Activated CD4-positive, CD25-positive, alpha-beta regulatory T cell treated with anti-CD3 and anti-CD28 coated beads, Interleukin-2, amount 50 U/mL, for 24 hours (primary cell): ENCODE results near the gene DHRS2.
A peak's percentile ranks its signal among the peaks of the same experiment; 100 is the strongest.
"Not testable (repeated sequence)": the region's sequence is repeated elsewhere in the genome, so short reads cannot be mapped to it uniquely, and the experiment has no call there.

Source experiments
- ATAC-seq, 2 donors: fragments of 150-1000 bp; cut with Tn5 transposase; one replicate each; pipeline ENCODE4 v1.10.0; 2021; ENCODE audit warnings: mild to moderate bottlenecking in 1 of 2, moderate library complexity in 1 of 2

DHRS2 gene, protein sequence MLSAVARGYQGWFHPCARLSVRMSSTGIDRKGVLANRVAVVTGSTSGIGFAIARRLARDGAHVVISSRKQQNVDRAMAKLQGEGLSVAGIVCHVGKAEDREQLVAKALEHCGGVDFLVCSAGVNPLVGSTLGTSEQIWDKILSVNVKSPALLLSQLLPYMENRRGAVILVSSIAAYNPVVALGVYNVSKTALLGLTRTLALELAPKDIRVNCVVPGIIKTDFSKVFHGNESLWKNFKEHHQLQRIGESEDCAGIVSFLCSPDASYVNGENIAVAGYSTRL

DNA sequence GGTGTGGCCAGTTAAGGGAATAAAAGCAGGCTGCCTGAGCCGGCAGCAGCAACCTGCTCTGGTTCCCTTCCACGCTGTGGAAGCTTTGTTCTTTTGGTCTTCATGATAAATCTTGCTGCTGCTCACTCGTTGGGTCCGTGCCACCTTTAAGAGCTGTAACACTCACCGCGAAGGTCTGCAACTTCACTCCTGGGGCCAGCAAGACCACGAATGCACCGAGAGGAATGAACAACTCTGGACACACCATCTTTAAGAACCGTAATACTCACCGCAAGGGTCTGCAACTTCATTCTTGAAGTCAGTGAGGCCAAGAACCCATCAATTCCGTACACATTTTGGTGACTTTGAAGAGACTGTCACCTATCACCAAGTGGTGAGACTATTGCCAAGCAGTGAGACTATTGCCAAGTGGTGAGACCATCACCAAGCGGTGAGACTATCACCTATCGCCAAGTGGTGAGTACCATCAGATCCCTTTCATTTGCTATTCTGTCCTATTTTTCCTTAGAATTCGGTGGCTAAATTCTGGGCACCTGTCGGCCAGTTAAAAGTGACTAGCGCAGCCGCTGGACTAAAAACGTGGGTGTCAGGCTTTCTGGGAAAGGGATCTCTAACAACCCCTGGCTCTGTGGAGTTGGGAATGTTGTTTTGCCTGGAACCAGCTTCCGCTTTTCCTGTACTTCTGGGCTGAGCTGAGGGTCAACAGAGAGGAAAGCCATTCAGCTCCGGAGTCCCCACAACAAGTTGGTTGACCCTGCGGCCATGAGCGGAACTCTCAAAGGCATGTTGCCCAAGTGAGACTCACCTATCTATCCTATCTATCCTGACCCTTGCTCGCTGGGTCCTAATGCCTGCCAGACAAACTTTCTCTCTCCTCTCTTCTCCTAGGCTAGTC, at the start of gene DHRS2:
TSS of gene DHRS2 (plus strand) at position 48 of the 895 bp plus-strand sequence. CDS start 2,501 bp downstream, outside the sequence.
- no peak for ATAC-seq

- peak; percentile 84 to 89 for ATAC-seq
These were observed 47.1 kb upstream of the DHRS2 start for GRCh38 chr14:23588884-23589598.

GRCh38 chr14:23589606-23590005, 46.6 kb upstream of the DHRS2 start:
- no peak for ATAC-seq

DNA sequence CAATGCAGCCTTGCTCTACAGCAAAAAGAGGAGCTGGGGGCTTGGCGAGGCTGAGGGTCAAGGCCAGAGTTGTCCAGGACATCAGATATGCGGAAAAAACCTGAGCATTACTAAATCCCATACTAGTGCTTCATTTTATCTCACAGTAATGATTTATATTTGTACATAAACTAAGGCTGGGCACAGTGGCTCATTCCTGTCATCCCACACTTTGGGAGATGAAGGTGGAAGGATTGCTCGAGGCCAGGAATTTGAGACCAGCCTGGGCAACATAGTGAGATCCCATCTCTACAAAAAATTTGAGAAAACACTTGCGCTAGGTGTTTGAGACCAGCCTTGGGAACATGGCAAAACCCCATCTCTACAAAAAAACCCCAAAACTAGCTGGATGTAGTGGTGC, 46.0 kb upstream of the DHRS2 start:
- no peak for ATAC-seq

GRCh38 chr14:23594191-23594590, 42.0 kb upstream of the DHRS2 start:
- ATAC-seq: not testable (repeated sequence)

GRCh38 chr14:23600322-23600707, 35.8 kb upstream of the DHRS2 start:
- ATAC-seq: no peak

DNA sequence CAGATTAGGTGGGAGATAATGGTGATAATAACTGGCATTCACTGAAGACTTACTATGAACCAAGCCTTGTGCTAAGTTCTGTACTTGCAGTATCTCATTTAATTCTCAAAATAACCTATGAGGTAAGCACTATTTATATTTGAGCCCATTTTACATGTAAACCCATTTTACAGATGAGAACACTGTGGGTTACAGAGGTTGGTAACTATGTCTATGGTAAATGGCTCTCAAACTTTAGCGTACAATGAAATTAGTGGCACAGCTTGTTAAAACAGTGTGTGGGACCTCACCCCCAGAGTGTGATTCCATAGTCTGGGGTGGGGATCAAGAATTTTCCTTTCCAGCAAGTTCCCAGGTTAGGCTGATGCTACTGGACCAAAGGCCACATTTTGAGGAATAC, 35.4 kb upstream of the DHRS2 start:
- ATAC-seq: no peak

DNA sequence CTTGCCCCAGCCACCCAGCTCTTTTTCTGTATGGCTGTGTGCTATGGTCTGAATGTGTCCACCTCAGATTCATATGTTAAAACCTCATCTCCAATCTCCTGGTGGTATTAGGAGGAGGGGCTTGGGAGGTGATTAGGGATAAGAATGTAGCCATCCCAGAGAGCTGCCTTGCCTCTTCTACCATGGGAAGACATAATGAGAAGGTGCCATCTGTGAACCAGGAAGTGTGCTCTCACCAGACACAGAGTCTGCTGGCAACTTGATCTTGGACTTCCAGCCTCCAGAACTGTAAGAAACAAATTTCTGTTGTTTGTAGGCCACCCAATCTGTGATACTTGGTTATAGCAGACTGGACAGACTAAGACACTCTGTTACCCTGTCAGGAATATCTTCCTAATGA, 34.7 kb upstream of the DHRS2 start:
- ATAC-seq: no peak

- no peak for ATAC-seq
These were observed 34.4 kb upstream of the DHRS2 start for GRCh38 chr14:23601845-23602180.

GRCh38 chr14:23602181-23603095, 33.7 kb upstream of the DHRS2 start:
- ATAC-seq: no peak

- no peak for ATAC-seq
These were observed 33.1 kb upstream of the DHRS2 start for GRCh38 chr14:23603103-23603502.

DNA sequence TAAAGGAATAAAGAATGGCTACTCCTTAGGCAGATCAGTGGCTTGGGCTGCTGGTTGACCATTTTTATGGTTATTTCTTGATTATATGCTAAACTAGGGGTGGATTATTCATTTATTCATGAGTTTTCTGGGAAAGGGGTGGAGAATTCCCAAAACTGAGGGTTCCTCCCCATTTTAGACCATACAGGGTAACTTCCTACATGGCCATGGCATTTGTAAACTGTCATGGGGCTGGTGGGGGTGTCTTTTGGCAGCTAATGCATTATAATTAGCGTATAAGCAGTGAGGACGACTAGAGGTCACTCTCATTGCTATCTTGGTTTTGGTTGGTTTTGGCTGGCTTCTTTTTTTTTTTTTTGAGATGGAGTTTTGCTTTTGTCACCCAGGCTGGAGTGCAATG, 32.0 kb upstream of the DHRS2 start:
- no peak for ATAC-seq

- ATAC-seq: no peak
These were observed 31.4 kb upstream of the DHRS2 start for GRCh38 chr14:23604675-23605170.

DNA sequence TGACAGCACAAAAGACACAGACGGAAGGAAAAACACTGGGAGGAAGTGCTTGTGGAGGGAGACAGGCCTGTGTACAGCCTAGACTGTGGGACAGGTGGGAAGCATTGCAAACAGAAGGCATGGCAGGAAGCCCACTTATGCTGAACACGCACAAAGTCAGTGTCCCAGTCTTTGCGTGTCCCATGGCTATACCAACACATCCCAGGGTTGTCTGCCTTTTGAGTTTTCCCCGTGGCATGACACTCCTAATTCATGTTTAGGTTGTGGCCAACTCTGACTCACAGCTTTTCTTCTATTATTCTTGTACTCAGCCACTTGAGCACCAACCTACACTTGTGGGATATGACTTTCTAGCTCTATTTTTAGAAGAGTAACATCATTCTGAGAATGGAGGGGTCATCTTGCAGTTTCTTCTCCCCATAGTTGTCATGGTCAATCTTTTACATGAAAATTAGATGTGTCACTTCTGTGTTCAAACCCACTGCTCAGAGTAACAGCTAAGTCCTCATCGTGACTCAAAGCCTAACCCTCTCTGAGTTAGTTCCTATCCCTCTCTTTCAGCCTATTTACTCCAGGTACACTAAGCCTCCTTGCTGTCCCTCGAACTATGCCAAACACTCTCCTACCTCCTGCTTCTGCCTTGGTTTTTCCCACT, 30.1 kb upstream of the DHRS2 start:
- ATAC-seq: peak; percentile 87 to 91

DNA sequence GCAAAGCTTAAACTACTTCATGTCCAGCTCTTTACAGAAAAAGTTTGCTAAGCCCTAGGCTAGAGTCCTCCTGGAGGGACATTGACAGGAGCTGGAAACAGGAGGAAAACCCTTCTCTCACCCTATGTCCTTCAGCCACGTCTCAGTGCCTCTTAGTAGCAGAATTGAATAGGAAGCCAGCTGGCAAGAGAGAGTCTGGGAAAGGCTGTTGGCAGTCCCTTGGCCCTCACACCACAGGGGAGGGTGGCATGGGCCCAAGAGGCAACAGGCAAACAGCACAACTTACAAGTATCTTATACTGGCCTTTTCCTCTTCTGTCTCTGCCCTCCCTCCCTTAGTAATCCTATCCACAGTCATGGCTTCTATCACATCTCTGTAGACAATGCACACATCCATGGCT, 27.7 kb upstream of the DHRS2 start:
- no peak for ATAC-seq

- peak in 1 of 2 donors; percentile 31 for ATAC-seq
These were observed 27.2 kb upstream of the DHRS2 start for GRCh38 chr14:23609001-23609400.

- ATAC-seq: not testable (repeated sequence)
These were observed 26.6 kb upstream of the DHRS2 start for GRCh38 chr14:23609411-23610089.

DNA sequence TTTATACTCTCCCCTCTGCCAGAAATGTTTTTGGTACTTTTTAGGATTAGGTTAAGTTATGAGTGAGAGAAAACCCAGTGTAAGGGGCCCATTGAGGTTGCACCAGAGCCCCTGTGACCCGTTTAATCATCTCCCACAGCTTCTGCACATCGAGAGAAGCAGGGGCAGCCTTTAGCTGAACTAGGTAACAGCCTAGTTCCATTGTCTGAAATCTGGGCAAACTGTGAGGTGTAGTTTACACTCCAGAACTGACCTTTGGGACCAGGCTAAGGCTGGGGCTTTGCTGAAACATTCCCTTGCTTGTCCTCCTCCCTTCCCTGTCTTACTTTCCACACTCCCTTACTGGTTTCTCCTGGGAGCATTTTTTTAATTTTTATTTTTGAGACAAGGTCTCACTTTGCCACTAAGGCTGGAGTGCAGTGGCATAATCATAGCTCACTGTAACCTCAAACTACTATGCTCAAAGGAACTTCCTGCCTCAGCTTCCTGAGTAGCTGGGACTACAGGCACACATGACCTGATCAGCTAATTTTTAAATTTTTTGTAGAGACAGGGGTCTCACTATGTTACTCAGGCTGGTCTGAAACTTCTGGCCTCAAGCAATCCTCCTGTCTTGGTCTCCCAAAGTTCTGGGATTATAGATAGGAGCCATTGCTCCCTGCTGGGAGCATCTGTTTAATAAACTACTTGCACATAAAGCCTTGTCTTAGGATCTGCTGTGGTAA, 25.9 kb upstream of the DHRS2 start:
- no peak for ATAC-seq

DNA sequence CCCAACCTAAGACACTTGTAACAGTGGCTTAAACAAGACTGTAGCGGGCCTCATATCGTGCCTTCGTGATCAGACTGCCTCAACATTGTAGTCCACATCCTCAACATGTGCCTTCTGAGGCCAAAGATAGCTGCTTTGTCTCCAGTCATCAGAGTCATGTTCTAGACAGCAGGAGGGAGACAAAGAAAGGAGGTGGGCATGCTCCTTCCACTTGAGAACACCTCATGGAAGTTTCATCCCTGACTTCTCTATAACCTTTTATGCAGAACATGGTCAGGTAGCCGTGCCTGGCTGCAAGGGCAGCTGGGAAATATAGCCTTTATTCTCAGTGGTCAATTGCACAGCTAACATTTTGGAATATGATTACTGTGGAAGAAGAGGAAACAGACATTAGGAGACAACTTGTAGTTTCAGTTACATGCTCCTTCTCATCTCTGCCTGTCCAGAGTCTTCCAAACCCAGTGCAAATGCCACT, 25.3 kb upstream of the DHRS2 start:
- no peak for ATAC-seq

DNA sequence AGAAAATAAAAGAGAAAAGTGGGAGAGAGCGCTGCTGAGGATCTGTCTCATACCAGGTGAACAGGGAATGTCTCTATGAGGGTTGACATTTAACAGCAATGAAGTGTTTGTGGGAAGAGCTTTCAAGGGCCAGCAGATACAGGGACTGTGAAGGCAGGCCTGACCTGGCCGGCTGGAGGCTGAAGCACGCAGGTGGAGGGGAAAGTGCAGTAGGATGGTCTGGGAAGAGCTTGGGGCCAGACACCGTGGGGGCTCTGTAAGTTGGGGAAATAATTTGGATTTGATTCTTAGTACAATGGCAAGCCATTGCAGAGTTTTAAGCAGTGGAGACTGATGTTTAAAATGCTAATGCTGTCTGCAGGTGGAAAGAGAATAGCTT, 23.8 kb upstream of the DHRS2 start:
- no peak for ATAC-seq
